Fibroblast of lung (primary cell): ENCODE data around the gene CSPG5.

ENCODE experiments used
- EZH2 ChIP-seq: IDR thresholded peaks from 2 replicates; pipeline ENCODE4 v1.5.1; 2012; ENCODE audit warnings: low read length, control low read depth, mild to moderate bottlenecking; ENCODE audit errors: missing control alignments
- TF ChIP-seq, protein P1 (sequence below), 2 donors: IDR thresholded peaks in 1 of 2; conservative IDR thresholded peaks in 1 of 2; 1 replicate in 1 of 2; 2 replicates in 1 of 2; pipeline ENCODE4 v1.5.1; 2011 to 2012; ENCODE audit warnings: low read length in 2 of 2, control low read depth in 1 of 2, inconsistent platforms in 1 of 2, low read depth in 1 of 2, mild to moderate bottlenecking in 1 of 2

GRCh38 chr3:47542471-47543173 is 36.0 kb downstream of the CSPG5 start:
- TF ChIP-seq, protein P1, sequence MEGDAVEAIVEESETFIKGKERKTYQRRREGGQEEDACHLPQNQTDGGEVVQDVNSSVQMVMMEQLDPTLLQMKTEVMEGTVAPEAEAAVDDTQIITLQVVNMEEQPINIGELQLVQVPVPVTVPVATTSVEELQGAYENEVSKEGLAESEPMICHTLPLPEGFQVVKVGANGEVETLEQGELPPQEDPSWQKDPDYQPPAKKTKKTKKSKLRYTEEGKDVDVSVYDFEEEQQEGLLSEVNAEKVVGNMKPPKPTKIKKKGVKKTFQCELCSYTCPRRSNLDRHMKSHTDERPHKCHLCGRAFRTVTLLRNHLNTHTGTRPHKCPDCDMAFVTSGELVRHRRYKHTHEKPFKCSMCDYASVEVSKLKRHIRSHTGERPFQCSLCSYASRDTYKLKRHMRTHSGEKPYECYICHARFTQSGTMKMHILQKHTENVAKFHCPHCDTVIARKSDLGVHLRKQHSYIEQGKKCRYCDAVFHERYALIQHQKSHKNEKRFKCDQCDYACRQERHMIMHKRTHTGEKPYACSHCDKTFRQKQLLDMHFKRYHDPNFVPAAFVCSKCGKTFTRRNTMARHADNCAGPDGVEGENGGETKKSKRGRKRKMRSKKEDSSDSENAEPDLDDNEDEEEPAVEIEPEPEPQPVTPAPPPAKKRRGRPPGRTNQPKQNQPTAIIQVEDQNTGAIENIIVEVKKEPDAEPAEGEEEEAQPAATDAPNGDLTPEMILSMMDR (conservative IDR thresholded peaks at IDR 0.05 in 1 of 2, IDR thresholded peaks at IDR 0.05 in 1 of 2; ENCODE audit: low read depth in 1 of 2, low read length in 2 of 2), result no peak
- no peak for TF ChIP-seq EZH2
